Duodenal mucosa (tissue), 2 donors: ENCODE results near the gene OAS1.

ENCODE experiments used
- H3K27ac ChIP-seq: one replicate; pipeline ENCODE4 v1.7.0; 2013; ENCODE audit warnings: low read depth, low read length
- H3K27me3 ChIP-seq, 2 donors: one replicate each; pipeline ENCODE4 v1.7.0; 2013; ENCODE audit warnings: low read length in 2 of 2, control low read depth in 1 of 2; ENCODE audit not compliant: insufficient read depth in 2 of 2, control insufficient read depth in 1 of 2
- H3K36me3 ChIP-seq, 2 donors: one replicate each; pipeline ENCODE4 v1.7.0; 2013; ENCODE audit warnings: low read length in 2 of 2, control low read depth in 1 of 2; ENCODE audit not compliant: insufficient read depth in 2 of 2, control insufficient read depth in 1 of 2
- H3K4me1 ChIP-seq, 2 donors: one replicate each; pipeline ENCODE4 v1.7.0; 2013; ENCODE audit warnings: low read length in 2 of 2, control low read depth in 1 of 2; ENCODE audit not compliant: insufficient read depth in 2 of 2, control insufficient read depth in 1 of 2
- H3K4me3 ChIP-seq, 2 donors: one replicate each; pipeline ENCODE4 v1.7.0; 2013; ENCODE audit warnings: low read length in 2 of 2, low read depth in 1 of 2
- H3K9ac ChIP-seq, 2 donors: one replicate each; pipeline ENCODE4 v1.7.0; 2013; ENCODE audit warnings: low read length in 2 of 2, low read depth in 1 of 2
- H3K9me3 ChIP-seq, 2 donors: one replicate each; pipeline ENCODE4 v1.7.0; 2013; ENCODE audit warnings: low read length in 2 of 2, control low read depth in 1 of 2; ENCODE audit not compliant: control insufficient read depth in 1 of 2

Gene OAS1

GRCh38 chr12:112876506-112876905 lies 30.3 kb upstream of the OAS1 start:
- Histone ChIP-seq H3K27ac (no peak overlapping the region), H3K4me3 (no peak overlapping the region), H3K9me3 (no peaks in the 10 kb centered on the region), H3K36me3 (no peaks in the 10 kb centered on the region), H3K27me3 (peaks cover 9 to 35% of the 10 kb centered on the region in 2 donors), H3K9ac (no peak overlapping the region), H3K4me1 (no peaks in the 10 kb centered on the region)

- H3K9me3 ChIP-seq = no peaks in the 10 kb centered on the region
- H3K9ac ChIP-seq = no peak overlapping the region
- H3K4me3 ChIP-seq = no peak overlapping the region
- H3K36me3 ChIP-seq = no peaks in the 10 kb centered on the region
- H3K27me3 ChIP-seq = peaks cover 9 to 35% of the 10 kb centered on the region in 2 donors
- H3K4me1 ChIP-seq = no peaks in the 10 kb centered on the region
- H3K27ac ChIP-seq = no peak overlapping the region
These were observed 29.8 kb upstream of the OAS1 start for GRCh38 chr12:112877006-112877405.

DNA sequence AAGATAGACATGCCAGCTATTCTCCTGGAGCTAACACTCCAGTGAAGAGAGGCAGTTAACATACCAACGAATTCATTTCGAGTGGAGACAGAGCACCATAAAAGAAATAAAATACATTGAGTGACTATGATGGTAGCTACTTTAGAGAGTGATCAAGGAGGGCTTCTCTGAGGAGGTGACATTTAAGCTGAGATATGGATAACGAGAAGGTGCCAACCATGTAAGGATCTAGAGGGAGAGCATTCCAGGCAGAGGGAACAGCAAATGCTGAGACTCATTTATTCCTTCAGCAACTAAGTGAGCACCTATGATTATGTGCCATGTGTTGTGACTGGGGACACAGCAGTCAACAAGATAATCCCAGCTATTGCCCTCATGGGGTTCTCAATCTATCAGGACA lies 28.3 kb upstream of the OAS1 start:
- H3K27ac ChIP-seq = no peak overlapping the region
- H3K9me3 ChIP-seq = no peaks in the 10 kb centered on the region
- no peaks in the 10 kb centered on the region for H3K36me3 ChIP-seq
- no peak overlapping the region for H3K4me3 ChIP-seq
- H3K4me1 ChIP-seq = no peaks in the 10 kb centered on the region
- no peak overlapping the region for H3K9ac ChIP-seq
- peaks cover 7 to 29% of the 10 kb centered on the region in 2 donors for H3K27me3 ChIP-seq

DNA sequence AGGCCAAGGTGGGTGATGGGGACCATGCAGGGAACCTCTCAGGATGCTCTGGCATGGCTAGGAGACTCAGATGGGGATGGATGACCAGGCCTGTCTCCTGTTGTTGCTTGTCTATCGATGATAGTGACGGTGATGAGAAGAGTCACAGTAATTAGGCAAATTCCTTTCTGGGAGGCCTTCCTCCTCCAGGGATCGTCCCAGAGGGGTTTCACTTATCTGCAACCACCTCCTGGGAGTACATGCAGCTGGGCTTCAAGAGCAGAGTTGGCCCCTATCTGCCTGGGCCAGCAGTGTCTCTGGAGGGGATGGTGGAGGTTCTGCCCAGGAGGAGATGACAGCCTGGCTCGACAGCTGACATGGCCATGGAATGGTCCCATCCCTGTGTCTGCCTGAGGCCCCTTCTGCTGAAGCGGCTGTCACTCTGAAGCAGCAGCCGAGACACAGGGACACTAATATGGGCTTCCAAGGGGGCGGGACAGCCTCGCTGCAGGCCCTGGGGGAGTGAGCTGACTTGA lies 27.5 kb upstream of the OAS1 start:
- no peak overlapping the region for H3K27ac ChIP-seq
- H3K4me1 ChIP-seq = no peaks in the 10 kb centered on the region
- H3K36me3 ChIP-seq = no peaks in the 10 kb centered on the region
- no peak overlapping the region for H3K9ac ChIP-seq
- no peak overlapping the region for H3K4me3 ChIP-seq
- H3K9me3 ChIP-seq = no peaks in the 10 kb centered on the region
- peaks cover 5 to 26% of the 10 kb centered on the region in 2 donors for H3K27me3 ChIP-seq

DNA sequence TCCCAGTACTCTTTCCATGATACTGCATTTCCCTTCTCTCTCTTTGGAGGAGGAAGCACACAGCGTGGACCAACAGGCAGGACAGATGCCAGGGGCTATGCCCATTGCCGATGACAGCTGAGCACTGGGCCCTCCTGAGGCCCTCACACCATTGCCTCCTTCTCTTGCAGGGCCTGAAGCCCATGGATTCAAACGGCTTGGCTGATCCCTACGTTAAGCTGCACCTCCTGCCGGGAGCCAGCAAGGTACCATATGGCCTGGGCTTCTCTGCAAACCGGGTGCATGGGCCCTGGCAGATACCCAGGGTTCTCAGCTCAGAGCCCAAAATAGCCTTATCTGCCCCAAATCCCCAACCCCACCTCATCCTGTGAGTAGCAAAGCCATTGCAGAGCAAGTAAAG lies 25.2 kb upstream of the OAS1 start:
- Histone ChIP-seq H3K9ac (no peak overlapping the region), H3K4me3 (no peak overlapping the region), H3K9me3 (no peaks in the 10 kb centered on the region), H3K4me1 (no peaks in the 10 kb centered on the region), H3K27me3 (peaks cover 2 to 15% of the 10 kb centered on the region in 2 donors), H3K27ac (no peak overlapping the region), H3K36me3 (no peaks in the 10 kb centered on the region)

GRCh38 chr12:112885236-112885635 lies 21.5 kb upstream of the OAS1 start:
- no peaks in the 10 kb centered on the region for H3K27me3 ChIP-seq
- no peaks in the 10 kb centered on the region for H3K9me3 ChIP-seq
- H3K4me3 ChIP-seq = no peak overlapping the region
- no peak overlapping the region for H3K27ac ChIP-seq
- H3K36me3 ChIP-seq = no peaks in the 10 kb centered on the region
- H3K9ac ChIP-seq = no peak overlapping the region
- no peaks in the 10 kb centered on the region for H3K4me1 ChIP-seq

- no peak overlapping the region for H3K27ac ChIP-seq
- no peaks in the 10 kb centered on the region for H3K36me3 ChIP-seq
These were observed 19.2 kb upstream of the OAS1 start for GRCh38 chr12:112887550-112887949.

DNA sequence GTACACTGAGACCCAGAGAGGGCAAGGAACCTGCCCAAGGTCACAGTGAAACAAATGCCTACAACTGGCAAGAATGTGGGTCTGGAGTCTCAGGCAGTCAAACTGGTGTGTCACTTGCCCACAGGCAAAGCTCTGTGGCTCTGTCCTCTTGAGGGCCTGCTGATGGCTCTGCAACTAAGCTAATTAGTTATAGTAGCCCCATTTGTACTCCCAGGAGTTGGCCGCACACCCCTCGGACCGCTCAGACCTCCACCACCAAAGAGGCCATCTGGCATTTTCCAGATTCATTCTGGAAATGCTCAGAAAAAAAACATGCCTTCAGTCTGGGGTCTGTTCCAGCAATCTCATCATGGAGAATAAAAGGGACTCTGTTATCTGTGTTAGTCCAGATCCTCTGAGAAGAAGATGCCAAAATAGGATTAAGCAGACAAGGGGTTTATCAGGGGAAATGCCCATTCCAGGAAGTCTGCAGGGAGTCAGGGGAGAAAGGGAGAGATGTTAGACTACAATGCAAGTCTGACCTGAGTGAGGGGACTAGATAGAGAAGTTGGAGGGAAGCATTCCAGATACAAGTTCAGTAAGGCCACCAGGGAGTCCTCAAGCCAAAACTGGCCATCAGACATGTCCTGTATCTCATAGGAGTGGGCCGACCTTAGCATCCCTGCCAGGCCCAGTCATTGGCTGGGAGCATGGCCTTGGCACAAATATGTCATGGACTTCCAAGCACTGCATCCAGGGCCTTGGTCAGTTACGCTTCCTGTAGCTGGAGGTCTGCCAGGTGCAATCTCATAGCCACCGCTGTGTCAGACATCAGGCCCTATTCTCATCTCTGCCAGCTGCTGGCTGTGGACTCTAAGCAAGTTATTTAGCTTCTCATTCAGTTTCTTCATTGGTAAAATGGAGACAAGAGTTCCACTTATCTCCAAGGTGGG lies 15.4 kb upstream of the OAS1 start:
- no peaks in the 10 kb centered on the region for H3K36me3 ChIP-seq
- no peaks in the 10 kb centered on the region for H3K27me3 ChIP-seq
- no peak overlapping the region for H3K27ac ChIP-seq
- H3K4me3 ChIP-seq = no peak overlapping the region
- H3K9me3 ChIP-seq = no peaks in the 10 kb centered on the region
- no peak overlapping the region for H3K9ac ChIP-seq
- no peaks in the 10 kb centered on the region for H3K4me1 ChIP-seq

More at GRCh38 chr12:112887550-112887949, 19.2 kb upstream of the OAS1 start:
- no peaks in the 10 kb centered on the region for H3K27me3 ChIP-seq
- H3K9ac ChIP-seq = no peak overlapping the region
- H3K4me1 ChIP-seq = no peaks in the 10 kb centered on the region
- no peak overlapping the region for H3K4me3 ChIP-seq
- no peaks in the 10 kb centered on the region for H3K9me3 ChIP-seq

DNA sequence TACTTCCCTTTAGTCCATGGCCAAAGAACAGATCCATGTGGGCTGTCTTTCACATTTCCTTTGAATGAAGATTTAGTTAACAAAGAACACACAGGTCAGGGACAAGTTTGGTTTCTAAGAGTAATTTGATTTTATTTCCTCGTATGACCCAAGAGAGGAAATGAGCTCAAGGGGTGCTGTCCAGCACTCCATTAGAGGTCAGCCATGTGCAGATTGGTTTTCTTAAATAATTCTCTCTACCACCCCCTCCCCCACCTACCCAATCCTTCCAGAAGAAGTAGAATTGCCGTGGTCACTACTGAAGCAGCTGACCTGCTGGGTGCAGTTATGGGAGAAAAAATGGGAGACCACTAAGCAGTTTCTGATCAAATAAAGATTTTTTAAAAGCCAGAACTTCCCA lies 13.9 kb upstream of the OAS1 start:
- no peak overlapping the region for H3K4me3 ChIP-seq
- H3K4me1 ChIP-seq = no peaks in the 10 kb centered on the region
- H3K36me3 ChIP-seq = no peaks in the 10 kb centered on the region
- H3K27me3 ChIP-seq = no peaks in the 10 kb centered on the region
- H3K9me3 ChIP-seq = no peaks in the 10 kb centered on the region
- no peak overlapping the region for H3K27ac ChIP-seq
- no peak overlapping the region for H3K9ac ChIP-seq

- no peak overlapping the region for H3K27ac ChIP-seq
- H3K4me1 ChIP-seq = no peaks in the 10 kb centered on the region
- H3K4me3 ChIP-seq = no peak overlapping the region
- H3K27me3 ChIP-seq = peaks cover 0 to 5% of the 10 kb centered on the region in 2 donors
- no peaks in the 10 kb centered on the region for H3K9me3 ChIP-seq
- no peak overlapping the region for H3K9ac ChIP-seq
- H3K36me3 ChIP-seq = no peaks in the 10 kb centered on the region
These were observed 12.6 kb upstream of the OAS1 start for GRCh38 chr12:112894128-112894527.
